HG03442 (cell line): ENCODE measurements around the gene PNPLA5.

ENCODE experiments used
- ATAC-seq: cut with Tn5 transposase; IDR thresholded peaks from one replicate; pipeline ENCODE4 v1.9.1; 2021; ENCODE audit warnings: mild to moderate bottlenecking, moderate library complexity; ENCODE audit not compliant: unreplicated experiment

PNPLA5 gene

DNA sequence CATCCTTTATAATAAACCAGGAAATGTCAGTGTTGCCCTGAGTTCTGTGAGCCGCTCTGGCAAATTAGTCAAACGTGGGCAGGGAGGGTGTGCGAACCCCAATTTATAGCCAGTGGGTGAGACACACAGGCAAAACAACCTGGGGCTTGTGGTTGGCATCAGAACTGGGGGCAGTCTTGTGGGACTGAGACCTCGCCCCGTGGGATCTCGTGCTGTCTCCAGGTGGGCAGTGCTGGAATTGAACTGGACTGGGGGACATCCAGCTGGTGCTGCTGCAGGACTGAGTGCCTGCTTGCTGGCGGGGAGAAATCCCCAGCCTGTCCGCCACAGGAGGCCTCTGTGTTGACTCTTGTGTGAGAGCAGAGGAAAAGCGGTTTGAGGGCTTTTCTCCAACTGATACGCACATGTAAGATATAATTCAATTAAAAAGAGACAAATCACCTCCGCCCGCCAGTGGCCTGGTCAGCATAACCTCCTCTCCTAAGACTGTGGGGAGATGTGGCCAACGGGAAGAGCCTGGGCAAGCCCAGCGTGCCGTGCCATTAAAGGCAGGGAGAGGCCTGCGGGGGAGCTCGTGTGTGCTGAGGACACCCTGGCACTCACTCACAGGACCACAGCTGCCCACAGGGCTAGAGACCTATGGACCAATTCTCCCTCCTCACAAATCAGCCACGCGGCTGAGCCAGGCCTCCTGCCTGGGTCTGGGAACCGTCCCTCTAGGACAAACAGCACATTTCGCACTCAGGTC lies 47.9 kb downstream of the PNPLA5 start:
- ATAC-seq: no peak

DNA sequence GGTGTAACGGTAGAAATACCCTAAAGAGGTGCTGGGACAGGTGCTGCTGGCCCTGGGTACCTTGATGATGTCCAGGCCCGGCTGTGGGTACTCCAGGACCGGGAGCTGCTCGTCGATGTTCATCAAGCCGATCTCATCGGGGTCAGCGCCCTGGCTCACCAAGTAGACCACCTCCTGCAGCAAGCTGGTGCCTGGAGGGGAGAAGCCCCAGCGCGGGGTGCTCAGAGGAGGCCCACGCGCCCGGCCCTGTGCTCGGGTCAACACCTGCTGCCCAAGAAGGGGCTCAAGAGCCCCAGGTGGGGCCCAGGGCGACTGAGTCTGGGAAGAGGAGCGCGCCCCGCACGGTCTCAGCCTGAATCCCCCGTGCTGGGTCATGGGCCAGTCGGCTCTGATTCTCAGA lies 50.1 kb downstream of the PNPLA5 start:
- no peak for ATAC-seq

DNA sequence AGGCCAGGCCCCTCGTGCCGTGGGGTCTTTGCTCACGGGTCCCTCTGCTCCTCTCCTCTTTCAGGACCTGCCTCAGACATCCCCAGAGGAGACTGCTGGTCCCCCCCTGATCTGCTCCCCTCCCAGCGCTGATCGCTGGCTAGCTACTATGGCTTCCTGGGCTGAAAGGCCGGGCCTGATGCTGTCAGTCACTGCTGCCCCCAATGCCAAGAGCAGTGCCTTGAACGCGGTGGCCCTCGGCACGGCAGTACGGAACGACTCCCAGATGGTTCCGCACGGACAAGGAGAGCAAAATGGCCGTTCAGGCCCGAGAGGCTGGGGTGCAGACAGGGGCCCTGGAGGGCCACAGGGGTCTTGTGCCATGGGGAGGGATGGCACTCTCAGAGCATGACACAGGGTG lies 51.0 kb downstream of the PNPLA5 start:
- ATAC-seq: no peak

DNA sequence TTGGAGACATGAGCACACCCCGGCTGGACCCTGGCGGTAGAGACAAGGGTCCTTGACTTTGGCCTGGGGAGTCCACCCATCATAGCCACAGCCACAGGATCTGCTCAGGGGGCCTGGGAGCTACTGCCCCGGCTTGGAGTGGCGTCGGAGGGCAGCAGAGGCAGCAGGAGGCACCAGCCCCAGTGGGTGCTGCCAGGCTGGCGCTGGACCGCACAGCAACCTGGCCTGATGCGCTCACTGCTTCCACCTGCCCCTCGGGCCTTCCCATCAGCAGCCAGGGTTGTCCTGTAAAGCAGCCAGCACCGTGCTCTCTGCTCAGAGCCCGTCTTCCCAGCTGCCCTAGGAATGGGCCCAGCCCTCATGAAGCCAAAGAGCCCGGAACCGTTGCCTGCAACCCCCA lies 51.4 kb downstream of the PNPLA5 start:
- ATAC-seq: no peak

DNA sequence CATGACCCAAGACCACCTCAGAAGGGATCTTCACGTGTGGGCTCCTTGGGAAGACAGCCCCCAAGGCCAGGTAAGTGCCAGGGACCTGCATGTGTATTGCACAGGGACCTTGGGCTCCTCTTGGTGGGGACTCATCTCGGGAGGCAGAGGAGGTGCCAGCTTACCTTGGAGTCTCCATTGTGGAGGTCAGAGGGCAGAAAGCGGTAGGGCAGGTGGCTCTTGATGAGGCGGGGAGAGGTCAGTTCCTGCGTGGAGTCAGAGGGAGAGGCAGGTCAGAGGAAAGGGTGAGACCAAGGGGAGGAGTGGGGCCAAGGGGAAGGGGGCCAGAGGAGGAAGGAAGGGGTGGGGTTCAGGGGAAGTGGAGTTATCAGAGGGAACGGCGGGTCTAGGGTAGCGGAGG lies 52.0 kb downstream of the PNPLA5 start:
- no peak for ATAC-seq

DNA sequence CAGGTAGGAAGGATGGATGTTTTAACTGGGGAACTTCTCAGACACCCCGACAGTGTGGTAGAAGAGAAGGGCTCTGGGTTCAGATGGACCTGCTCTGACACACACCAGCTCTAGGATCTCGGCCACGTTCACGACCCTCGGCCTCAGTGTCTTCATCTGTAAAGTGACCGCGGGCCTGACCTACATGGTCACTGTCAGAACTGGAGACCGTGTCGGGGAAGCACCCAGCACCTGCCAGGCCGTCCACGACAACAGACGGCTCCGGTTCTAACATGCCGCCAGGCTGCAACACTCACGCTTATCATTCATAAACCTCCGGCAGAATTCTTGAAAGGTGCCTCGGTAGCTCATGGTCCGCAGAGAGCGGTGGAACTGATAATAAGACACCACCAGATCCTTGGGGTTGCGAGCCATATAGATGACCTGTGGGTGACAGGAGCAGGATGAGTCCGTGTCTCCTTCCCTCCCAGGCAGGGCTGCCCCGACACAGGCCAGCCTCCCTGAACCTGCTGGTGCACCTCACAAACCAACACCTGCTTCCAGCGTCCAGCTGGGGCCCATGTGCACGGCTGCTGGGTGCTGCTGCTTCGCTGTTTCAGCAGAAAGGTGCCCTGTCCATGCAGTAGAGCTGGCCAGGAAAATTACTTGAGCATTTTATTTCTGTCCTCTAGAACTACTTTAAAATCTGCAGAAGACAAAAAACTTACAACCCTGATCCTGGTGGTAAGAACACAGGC lies 53.1 kb downstream of the PNPLA5 start:
- ATAC-seq: no peak

DNA sequence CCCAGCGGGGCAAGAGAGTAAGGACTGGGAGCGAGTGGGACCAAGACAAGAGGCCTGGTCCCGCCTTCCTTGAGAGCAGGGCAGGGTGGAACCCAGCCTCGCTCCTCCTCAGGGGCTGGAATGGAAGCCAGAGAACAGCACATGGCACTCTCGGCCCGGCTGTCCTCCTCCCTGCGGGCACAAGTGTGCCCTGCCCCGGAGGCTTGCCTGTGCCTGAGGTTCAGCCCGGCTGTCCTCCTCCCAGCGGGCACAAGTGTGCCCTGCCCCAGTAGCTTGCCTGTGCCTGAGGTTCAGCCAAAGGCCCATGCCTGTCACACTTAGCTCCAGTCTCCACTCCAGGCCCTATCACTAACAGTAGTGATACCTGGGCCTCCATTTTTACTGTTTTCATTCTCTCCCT lies 53.7 kb downstream of the PNPLA5 start:
- ATAC-seq: no peak

DNA sequence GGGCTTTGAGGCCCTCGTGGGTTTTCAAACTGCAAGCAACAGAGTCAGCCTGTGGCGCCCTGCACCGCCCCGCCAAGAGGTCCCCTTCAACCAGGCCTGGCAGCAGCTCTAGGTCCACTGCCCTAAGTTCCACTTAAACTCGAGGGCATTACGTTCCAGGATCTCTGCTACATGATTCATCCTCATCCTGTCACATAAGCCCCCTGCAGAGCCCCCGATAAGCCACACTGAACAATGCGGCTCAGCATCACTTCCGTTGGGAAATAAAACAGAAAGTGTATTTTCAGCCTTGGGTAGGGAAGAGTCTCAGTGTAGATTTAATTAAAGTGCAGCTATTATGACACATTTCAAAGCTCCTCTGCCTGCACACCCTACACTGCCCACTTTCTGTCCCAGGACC lies 54.1 kb downstream of the PNPLA5 start:
- ATAC-seq: no peak

DNA sequence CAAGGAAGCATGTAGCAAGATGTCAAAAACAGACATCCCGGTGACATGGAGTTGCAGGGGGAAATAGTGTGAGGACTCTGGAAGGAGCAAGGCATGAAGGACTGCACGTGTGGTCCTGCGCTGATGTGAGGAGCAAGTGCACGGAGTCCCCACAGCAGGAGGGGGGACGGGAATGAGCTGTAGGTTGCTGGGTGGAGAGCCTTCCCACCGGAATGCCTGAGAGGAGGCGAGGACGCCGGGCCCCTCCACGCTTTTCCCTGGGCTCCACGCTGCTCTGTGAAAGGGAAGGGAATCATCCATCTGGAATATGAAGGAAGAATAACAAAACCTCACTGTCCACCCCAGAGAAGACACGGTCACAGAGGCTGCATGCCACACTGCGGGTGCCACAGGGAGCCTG lies 56.1 kb downstream of the PNPLA5 start:
- ATAC-seq: no peak

DNA sequence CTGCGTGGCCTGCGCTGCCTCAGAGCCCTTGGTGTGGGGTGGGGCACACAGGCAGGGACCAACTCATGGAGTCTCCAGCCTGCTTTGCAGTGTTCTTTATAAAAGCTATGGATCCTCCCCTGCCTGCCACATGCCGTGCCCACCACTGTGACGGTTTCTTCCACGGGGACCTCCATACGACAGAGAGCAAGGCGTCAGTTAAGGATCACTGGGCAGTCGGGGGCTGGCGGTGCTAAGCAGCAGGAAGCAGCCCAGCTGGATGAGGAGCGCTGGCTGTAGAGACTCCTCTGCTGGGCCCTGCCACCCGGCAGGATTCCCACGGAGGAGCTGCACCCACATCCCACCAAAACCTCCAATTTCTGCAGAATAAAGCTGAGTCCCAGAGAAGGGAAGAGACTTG lies 56.6 kb downstream of the PNPLA5 start:
- ATAC-seq: no peak

DNA sequence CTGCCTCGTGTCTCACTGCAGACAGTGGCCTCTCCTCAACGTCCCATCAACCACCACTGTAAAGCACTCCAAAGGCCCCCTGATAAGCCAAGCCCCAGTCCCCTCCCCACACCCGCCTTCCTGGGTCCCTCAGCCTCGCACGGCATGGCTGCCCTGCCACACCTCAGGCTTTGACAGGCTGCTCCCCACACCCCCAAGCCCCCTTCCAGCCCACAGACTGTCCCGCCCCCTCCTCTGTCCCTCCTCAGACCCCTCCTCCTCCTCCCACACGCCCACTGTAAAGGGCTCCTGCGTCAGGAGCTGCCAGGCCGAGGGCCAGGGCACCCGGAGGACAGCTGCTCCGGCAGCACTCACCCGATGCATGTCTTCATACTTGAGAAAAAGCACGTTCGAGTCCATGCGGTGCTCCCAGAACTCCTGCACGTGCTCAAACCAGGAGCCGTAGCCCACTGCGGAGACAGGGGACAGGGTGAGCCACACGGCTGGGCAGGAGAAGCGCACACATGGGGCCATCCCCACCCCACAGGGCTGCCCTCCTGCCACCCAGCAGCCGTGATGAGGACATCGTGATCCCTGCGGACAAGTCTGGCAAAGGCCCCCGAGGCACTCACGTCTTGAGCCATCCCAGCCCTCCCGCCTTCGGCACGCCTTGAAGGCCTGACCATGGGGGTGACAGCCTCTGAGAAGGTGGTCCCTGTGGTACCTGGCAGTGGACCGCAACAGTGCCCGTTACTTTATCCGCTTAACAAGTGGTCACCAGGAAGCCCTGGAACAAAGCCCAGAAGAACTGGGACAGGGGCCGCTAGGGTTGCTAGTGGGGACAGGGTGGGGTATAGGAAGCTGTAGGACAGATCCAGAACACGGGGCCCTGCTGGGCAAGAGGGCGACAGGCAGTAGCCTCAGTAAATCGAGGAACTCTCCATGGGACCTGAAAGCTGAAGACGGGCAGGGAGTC lies 58.2 kb downstream of the PNPLA5 start:
- no peak for ATAC-seq

DNA sequence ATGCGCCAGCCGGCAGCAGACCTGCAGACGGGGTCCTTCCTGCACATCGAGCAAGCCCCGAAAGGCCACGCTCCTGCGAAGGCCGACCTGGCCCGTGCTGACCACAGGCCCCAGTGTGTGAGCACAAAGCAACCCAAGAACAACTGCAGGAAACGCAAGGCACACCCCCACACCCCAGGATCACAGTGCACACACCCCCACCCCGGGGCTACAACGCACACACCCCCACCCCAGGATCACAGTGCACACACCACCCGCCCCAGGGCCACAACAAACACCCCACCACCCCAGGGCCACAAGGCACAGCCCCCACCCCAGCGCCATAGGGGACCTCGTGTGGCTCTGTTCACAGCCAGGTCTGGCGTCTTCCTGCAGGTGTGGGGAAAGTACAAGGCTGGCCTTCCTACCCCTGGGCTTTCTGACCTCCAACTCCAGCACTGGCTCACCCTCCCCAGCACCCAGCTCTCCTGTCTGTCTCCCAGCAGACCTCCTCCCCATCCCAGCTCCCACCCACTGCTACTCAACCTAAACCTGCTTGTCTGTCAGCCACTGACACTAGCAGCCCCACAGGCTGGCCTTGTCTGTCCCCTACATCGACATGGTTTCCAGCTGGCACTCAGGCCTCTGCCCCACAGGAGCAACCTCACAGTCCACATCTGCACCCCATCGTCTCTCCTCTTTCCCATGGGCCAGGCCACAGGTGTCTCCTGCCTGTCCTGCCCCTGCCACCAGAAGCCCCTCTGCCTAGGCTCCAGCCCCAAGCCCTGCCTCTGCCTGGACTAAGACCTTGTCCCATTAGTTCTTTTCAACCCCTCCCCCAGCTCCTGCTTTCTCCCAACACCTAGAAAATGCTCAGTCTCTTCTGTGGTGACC lies 59.2 kb downstream of the PNPLA5 start:
- no peak for ATAC-seq

DNA sequence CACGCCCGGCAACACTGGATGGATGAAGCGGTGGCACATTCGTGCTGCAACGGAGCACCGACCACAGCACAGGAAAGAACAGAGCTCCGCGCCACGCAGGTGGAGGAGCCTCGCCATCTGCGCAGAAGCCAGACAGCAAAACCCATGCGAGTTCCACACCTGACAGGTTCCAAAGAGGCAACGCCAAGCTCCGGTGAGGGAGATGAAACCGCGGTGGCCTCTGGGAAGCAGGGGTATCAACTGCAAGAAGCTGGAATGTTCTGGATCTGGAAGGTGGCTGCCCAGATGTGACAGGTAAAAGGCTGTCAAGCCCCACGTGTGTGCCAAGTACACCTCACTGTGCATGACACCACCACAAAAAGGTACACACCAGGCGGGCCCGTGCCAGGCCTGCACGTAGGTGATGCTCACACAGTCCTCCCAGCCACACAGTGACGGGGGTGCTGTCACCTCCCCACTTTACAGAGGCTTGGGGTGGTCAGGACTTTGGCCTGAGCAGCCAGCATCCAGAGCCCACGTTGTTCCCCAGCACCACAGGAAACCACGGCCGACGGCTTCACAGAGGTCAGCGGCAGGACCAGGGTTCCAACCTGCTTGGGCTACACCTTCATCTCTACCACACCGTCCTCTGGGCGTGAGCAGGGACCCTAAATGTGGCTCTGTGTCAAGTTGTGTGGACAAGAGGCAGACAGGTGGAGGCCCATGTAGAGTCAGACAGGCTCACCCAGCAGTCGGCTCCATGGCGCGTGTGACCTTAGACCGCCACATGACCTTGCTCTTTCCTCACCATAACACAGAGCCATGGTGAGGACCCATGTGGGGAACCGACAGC lies 60.0 kb downstream of the PNPLA5 start:
- ATAC-seq: no peak

DNA sequence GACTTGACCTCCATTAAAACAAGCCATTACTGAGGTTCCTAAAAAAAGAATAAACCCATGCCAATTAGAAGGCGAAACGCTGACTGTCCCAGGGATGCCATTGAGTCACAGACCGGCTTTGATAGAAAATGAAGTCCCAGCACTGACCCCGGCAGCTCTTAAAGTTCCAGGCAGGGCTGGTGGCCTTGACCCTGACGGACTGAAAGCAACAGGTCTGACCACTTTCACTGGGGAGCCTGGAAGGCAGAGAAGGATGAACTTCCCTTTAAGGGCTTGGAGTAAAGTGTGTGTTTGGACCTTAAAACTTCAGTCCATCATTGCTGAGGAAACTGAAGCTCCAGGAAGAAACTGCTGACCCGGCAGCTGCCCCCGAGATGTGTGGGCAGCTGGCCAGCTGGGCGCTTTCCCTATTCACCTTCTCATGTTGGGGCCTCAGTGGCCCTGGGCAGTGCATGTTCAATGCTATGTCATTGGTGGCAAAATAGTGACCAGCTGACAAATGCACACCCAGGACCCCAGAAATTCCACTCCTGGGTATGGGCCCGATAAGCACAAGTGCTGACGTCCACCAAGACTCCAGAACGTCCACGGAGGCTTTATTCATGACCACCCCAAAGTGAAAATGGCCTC lies 60.8 kb downstream of the PNPLA5 start:
- no peak for ATAC-seq

DNA sequence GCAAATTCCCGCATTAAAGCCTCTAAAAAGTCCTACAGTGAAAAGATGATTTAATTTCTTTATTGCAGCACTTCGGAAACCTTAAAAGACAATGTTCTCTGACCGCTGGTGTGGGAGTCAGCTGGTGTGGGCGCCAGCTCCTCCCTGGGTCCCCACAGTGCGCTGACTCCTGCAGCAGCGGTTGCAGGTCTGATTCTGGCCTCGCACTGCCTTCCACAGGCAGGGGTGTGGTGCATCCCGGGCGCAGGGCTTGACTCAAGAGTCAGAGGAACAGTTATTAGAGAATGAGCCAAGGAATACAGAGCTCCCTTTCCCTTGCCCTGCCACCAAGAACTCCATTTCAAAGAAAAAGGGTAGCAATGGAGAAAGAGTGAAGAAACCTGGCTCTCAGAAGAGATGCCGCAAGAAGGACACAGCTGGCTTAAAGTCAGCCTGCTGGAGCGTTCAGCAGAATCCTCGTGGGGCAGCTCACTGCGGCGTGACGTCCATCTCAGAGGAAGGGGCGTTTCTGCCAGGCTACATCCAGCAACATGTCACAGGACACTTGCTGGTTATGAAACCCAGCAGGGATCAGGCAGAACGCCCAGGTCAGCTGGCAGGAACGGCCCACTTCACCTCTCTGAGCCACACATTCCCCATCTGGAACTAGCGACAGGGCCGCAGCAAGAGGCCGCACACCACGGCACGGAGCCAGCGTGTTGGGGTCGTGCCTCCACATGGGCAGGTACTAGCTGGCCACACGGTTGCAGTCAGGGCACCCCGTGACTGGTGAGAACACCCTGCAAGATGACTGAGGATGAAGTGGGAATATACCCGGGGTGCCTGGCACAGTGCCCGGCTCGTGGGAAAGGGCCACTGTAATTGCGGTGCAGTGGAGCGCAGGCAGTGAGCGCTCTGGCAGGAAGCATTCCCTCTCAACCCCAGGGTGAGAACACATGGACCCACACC lies 61.6 kb downstream of the PNPLA5 start:
- no peak for ATAC-seq
